ENCODE data around the gene STK16. TPM values are rescaled to one million over a fixed set of nuclear protein-coding genes. Genes with fewer than 3 reads are reported as not detected.
A peak's percentile ranks its signal among the peaks of the same experiment; 100 is the strongest.

STK16 gene
- total and polyA plus RNA-seq, 2 of the 13 experiments (the other 11 are each of a cell fraction or from before 2014, with no cell fraction given): 28.0 to 50.9 TPM

DNA sequence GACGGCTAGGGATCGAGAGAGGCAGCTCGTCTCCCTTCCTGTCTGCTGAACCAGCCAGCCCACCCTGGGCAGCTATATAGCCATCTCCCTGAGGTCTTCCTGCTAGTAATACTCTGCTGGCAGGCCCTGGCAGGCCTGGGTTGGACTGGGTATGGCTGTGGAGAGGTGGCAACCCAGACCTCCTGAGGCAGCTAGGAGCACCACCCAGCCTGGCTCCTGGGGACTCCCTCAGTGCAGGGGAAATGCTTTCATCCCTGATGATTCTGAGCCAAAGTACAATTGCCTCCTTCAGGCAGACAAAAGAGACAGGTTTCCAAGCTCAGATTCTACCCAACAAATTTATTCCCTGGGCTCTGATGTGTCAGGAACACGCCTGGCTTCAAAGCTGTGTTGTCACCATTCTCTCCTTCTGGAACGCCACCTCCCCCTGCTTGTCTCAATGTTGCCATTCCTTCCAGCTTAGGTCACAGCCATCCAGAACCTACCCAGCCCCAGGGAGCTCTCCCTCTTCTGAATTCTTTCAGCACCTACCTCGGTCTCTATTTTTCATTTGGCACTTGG, 29.2 kb downstream of the STK16 start (continued):
- no peak for TF ChIP-seq ZNF33A (CRISPR knock-in tag; IDR thresholded peaks at IDR 0.05; ENCODE audit: borderline replicate concordance)
- no peak for TF ChIP-seq ZNF446 (CRISPR knock-in tag; IDR thresholded peaks at IDR 0.05)
- TF ChIP-seq HNF1B (CRISPR knock-in tag; IDR thresholded peaks at IDR 0.05): 0 out of 2 replicates have a peak, but pooled peaks have one; percentile 24
- no peak for TF ChIP-seq TBX3 (IDR thresholded peaks at IDR 0.05; ENCODE audit: borderline replicate concordance)
- TF ChIP-seq FOSL2 (CRISPR knock-in tag; IDR thresholded peaks at IDR 0.05): peak; percentile 44
- no peak for TF ChIP-seq ZNF234 (CRISPR knock-in tag; conservative IDR thresholded peaks at IDR 0.05)
- TF ChIP-seq ZNF263 (CRISPR knock-in tag; IDR thresholded peaks at IDR 0.05): peak; percentile 65; the same call in 1 of the 2 replicates
- TF ChIP-seq MZF1 (CRISPR knock-in tag; IDR thresholded peaks at IDR 0.05; ENCODE audit: borderline replicate concordance): no peak
- TF ChIP-seq, protein P1, sequence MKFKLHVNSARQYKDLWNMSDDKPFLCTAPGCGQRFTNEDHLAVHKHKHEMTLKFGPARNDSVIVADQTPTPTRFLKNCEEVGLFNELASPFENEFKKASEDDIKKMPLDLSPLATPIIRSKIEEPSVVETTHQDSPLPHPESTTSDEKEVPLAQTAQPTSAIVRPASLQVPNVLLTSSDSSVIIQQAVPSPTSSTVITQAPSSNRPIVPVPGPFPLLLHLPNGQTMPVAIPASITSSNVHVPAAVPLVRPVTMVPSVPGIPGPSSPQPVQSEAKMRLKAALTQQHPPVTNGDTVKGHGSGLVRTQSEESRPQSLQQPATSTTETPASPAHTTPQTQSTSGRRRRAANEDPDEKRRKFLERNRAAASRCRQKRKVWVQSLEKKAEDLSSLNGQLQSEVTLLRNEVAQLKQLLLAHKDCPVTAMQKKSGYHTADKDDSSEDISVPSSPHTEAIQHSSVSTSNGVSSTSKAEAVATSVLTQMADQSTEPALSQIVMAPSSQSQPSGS (CRISPR knock-in tag; IDR thresholded peaks at IDR 0.05): 0 out of 2 replicates have a peak, but pooled peaks have one; percentile 28
- no peak for TF ChIP-seq RFX3 (CRISPR knock-in tag; IDR thresholded peaks at IDR 0.05)
- no peak for TF ChIP-seq HNRNPLL (IDR thresholded peaks at IDR 0.05; ENCODE audit: low read depth, low read length, poor library complexity, severe bottlenecking)
- TF ChIP-seq HDAC6 (IDR thresholded peaks at IDR 0.05; ENCODE audit: low read depth, low read length): no peak
- TF ChIP-seq ZNF772 (CRISPR knock-in tag; IDR thresholded peaks at IDR 0.05): no peak
- TF ChIP-seq EHMT2 (IDR thresholded peaks at IDR 0.05; ENCODE audit: borderline replicate concordance, low read depth, low read length): no peak
- no peak for TF ChIP-seq FOSL1 (CRISPR knock-in tag; IDR thresholded peaks at IDR 0.05; ENCODE audit: borderline replicate concordance)
- no peak for TF ChIP-seq FOXP1 (IDR thresholded peaks at IDR 0.05)
- no peak for TF ChIP-seq FOXP1 (CRISPR knock-in tag; IDR thresholded peaks at IDR 0.05)
- no peak for TF ChIP-seq ZKSCAN1 (IDR thresholded peaks at IDR 0.05; ENCODE audit: low read length)
- no peak for TF ChIP-seq MLLT10 (CRISPR knock-in tag; IDR thresholded peaks at IDR 0.05)
- no peak for TF ChIP-seq ETV6 (CRISPR knock-in tag; conservative IDR thresholded peaks at IDR 0.05)
